Stimulated activated CD4-positive, alpha-beta T cell treated with anti-CD3 and anti-CD28 coated beads, Interleukin-1b, Interleukin-23, amount 100 ng/mL, for 48 hours (primary cell): ENCODE data around the gene FKBP14.
A peak's percentile ranks its signal among the peaks of the same experiment; 100 is the strongest.

Experiments used
- DNase-seq: peaks from one replicate; pipeline ENCODE4 v3.0.0-alpha.2; 2020

Gene FKBP14

GRCh38 chr7:30026229-30027064 lies at the start of gene FKBP14:
TSS of gene FKBP14 (minus strand) at chr7:30026702. CDS start at chr7:30026508, 194 bp downstream.
- DNase-seq = peak; percentile 94

- DNase-seq = no peak
Observed at GRCh38 chr7:30074422-30075030, 48.0 kb upstream of the FKBP14 start.

- no peak for DNase-seq
Observed at GRCh38 chr7:30072735-30073134, 46.2 kb upstream of the FKBP14 start.

- no peak for DNase-seq
Observed at GRCh38 chr7:30070052-30070451, 43.5 kb upstream of the FKBP14 start.

- no peak for DNase-seq
Observed at GRCh38 chr7:30069096-30069867, 42.8 kb upstream of the FKBP14 start.

GRCh38 chr7:30068117-30068516 lies 41.6 kb upstream of the FKBP14 start:
- no peak for DNase-seq

- no peak for DNase-seq
Observed at GRCh38 chr7:30066687-30067086, 40.2 kb upstream of the FKBP14 start.

GRCh38 chr7:30065746-30066145 lies 39.2 kb upstream of the FKBP14 start:
- DNase-seq = no peak

GRCh38 chr7:30062587-30062986 lies 36.1 kb upstream of the FKBP14 start:
- no peak for DNase-seq

- peak; percentile 21 for DNase-seq
Observed at GRCh38 chr7:30061786-30062185, 35.3 kb upstream of the FKBP14 start.

GRCh38 chr7:30057741-30058140 lies 31.2 kb upstream of the FKBP14 start:
- no peak for DNase-seq

GRCh38 chr7:30053068-30053467 lies 26.6 kb upstream of the FKBP14 start:
- no peak for DNase-seq

- DNase-seq = no peak
Observed at GRCh38 chr7:30049173-30049572, 22.7 kb upstream of the FKBP14 start.

GRCh38 chr7:30048582-30048981 lies 22.1 kb upstream of the FKBP14 start:
- DNase-seq = no peak

- DNase-seq = no peak
Observed at GRCh38 chr7:30047124-30047523, 20.6 kb upstream of the FKBP14 start.

GRCh38 chr7:30046127-30046770 lies 19.7 kb upstream of the FKBP14 start:
- DNase-seq = no peak

GRCh38 chr7:30041526-30042269 lies 15.2 kb upstream of the FKBP14 start:
- no peak for DNase-seq

- no peak for DNase-seq
Observed at GRCh38 chr7:30040938-30041337, 14.4 kb upstream of the FKBP14 start.

- DNase-seq = no peak
Observed at GRCh38 chr7:30038196-30038980, 11.9 kb upstream of the FKBP14 start.

GRCh38 chr7:30036220-30036619 lies 9.7 kb upstream of the FKBP14 start:
- no peak for DNase-seq

GRCh38 chr7:30034501-30034900 lies 8.0 kb upstream of the FKBP14 start:
- DNase-seq = no peak
